Right lung (tissue), 10 donors: ENCODE data around the gene CSPG4. TPM values are rescaled to one million over a fixed set of nuclear protein-coding genes. Genes with fewer than 3 reads are reported as not detected.
A peak's percentile ranks its signal among the peaks of the same experiment; 100 is the strongest.
"Not testable (repeated sequence)": the region's sequence is repeated elsewhere in the genome, so short reads cannot be mapped to it uniquely, and the experiment has no call there.

Experiments
- DNase-seq, 2 donors: peaks; one replicate each; pipeline ENCODE4 v3.0.0-alpha.2; 2013
- long read RNA-seq, 8 donors: transcript quantifications; one replicate each; lab custom pipeline, GENCODE V29; 2026
- polyA plus RNA-seq, 5 donors: library from polyadenylated mRNA; unstranded; fragments of 120-200 nt; gene quantifications; one replicate each; pipeline versions ENCODE4 v1.2.1 to v1.2.3, GENCODE V29; 2013; ENCODE audit warnings: inconsistent platforms in 1 of 5, low replicate concordance in 1 of 5; ENCODE audit not compliant: insufficient read length in 5 of 5, insufficient read depth in 1 of 5

The CSPG4 gene
- polyA plus RNA-seq = 10 to 100 TPM; 12.0 to 38.6 (median 22.6) TPM
- long read RNA-seq, donor 1, partial matches to known transcripts = 5 of 5 reads
- long read RNA-seq, donor 1, other reads (novel, unspliced or antisense) = 0 of 5 reads
- long read RNA-seq, donor 2, full-length matches to known transcripts = 1 of 1 reads
- long read RNA-seq, donor 2, partial matches to known transcripts = 0 of 1 reads
- long read RNA-seq, donor 2, other reads (novel, unspliced or antisense) = 0 of 1 reads
- long read RNA-seq, donor 3 = 0 reads
- long read RNA-seq, donor 4, partial matches to known transcripts = 5 of 5 reads
- long read RNA-seq, donor 4, other reads (novel, unspliced or antisense) = 0 of 5 reads
- long read RNA-seq, donor 5, partial matches to known transcripts = 6 of 6 reads
- long read RNA-seq, donor 5, other reads (novel, unspliced or antisense) = 0 of 6 reads
- long read RNA-seq, donor 6, partial matches to known transcripts = 13 of 13 reads
- long read RNA-seq, donor 6, other reads (novel, unspliced or antisense) = 0 of 13 reads
- long read RNA-seq, donor 7, partial matches to known transcripts = 6 of 6 reads
- long read RNA-seq, donor 7, other reads (novel, unspliced or antisense) = 0 of 6 reads
- long read RNA-seq, donor 8, full-length matches to known transcripts = 1 of 1 reads
- long read RNA-seq, donor 8, partial matches to known transcripts = 0 of 1 reads
- long read RNA-seq, donor 8, other reads (novel, unspliced or antisense) = 0 of 1 reads

- peak; percentile 79 to 80 for DNase-seq
Observed at GRCh38 chr15:75712668-75713337, at the start of gene CSPG4. CSPG4 (minus strand) TSS chr15:75712848; CDS start chr15:75712755, 93 bp downstream.

DNA sequence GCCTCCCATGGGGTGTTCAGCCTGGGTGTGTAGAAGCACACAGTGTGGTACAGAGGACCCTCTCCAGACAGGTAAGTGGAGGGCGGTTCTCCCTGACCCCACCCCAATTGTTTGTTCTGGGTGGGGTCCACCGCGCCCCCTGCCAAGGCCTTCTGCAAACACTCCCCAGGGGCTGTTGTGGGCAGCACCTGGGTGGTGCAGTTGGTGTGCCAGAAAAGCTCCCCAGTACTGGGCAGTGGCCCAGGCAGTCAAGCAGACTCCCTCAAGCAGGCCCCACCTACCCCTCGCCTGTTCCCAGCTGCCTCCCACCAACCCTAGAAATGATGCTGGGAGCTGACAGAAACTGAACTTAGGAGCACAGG, 49.7 kb upstream of the CSPG4 start:
- DNase-seq = not testable (repeated sequence)

- DNase-seq = no peak
Observed at GRCh38 chr15:75761446-75762356, 49.1 kb upstream of the CSPG4 start.

- no peak for DNase-seq
Observed at GRCh38 chr15:75760704-75761435, 48.2 kb upstream of the CSPG4 start.

GRCh38 chr15:75760131-75760520, 47.5 kb upstream of the CSPG4 start:
- not testable (repeated sequence) for DNase-seq

- DNase-seq = no peak
Observed at GRCh38 chr15:75759416-75760130, 46.9 kb upstream of the CSPG4 start.

- peak; percentile 85 to 87 for DNase-seq
Observed at GRCh38 chr15:75758071-75758872, 45.6 kb upstream of the CSPG4 start.

GRCh38 chr15:75754871-75755270, 42.2 kb upstream of the CSPG4 start:
- DNase-seq = not testable (repeated sequence)

DNA sequence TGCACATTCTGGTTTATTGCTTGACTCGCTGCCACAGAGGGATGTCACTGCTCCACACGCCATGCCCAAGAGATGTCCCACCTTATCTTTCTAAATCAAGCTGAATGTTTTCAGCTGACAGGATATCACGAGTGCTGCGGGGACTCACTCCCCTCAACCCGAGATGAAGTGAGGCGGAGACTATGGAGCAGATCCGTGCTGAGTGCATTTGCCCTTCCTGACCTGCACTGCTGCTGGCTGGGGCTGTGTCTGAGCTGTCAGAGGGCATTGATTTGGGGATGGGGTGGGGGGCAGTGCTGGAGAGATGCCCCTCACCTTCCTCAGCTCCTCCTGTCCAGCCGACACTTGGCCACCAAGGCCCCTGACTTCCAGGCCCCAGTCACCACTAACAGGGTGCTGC, 40.5 kb upstream of the CSPG4 start:
- DNase-seq = no peak

DNA sequence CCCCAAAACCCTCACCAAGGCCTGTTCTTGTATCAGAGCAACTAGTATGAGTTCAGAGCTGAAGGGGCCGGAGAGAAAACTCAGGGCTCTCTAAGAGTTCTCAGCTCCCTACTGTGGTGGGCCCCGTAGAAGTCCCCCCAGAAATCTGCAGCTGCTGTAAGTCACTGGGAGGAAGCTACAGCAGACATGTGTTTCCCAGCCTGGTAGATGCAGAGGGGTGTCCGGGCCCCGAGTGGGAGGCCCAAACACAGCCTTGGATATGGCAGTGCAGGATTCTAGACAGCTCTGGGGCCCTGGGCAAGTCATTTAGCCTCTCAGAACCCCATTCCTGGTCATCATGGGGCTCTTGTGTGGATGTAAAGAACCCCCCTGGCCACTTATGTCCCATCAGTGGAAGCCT, 39.2 kb upstream of the CSPG4 start:
- no peak for DNase-seq

GRCh38 chr15:75751116-75751875, 38.6 kb upstream of the CSPG4 start:
- DNase-seq = no peak

DNA sequence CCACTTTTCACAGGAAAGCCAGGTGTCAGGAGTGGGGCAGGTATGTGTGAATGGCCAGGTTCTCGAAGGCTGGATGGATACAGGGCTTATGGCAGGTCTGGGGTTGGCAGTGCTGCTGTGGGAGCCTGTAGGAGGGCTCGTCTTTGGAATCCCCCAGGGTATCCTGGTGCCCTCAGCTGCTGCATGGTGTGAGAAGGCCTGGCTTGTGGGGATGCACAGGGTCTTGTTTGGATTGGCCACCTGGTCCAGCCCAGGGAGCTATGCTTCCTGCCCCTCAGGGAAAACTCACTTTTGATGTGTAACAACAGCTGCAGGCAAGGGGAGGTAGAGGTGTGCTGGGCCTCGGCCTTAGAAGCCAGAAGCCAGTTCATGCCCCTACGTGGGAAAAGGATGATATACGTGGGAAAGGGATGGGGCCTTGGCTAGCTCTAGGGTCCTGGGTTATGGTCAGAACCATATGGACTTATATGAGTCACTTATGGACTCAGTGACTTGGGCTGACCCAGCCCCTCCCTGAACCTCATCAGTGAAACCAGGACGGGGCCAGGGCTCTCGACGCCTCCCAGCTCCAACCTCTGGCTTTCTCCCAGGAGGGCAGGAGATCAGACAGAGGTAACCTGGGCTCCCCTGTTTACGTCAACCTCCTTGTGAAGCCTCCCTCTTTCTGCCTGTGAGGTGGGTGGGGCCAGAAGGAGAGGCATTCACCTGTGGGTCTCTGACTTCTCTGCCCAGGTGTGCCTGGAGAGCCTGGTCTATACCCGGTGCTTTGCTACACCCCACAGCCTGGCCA, 37.8 kb upstream of the CSPG4 start:
- no peak for DNase-seq

DNA sequence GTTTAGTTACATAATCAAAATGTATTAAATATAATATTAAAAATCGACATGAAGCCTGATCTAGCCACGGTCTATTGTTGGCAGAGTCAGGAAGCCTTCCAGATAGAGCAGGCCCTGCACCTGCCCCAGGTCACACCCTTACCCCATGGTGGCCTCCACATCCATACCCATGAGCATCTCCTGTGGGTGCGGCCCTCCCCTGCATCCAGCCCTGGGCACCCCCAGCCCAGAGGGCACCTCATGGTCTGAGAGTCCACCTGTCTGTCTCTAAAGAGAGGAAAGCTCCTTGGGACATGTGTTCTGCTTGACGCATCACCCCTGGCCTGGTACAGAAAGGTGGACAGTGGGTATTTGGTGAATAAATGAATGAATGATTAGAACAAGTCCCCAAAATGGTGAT, 37.2 kb upstream of the CSPG4 start:
- no peak for DNase-seq

DNA sequence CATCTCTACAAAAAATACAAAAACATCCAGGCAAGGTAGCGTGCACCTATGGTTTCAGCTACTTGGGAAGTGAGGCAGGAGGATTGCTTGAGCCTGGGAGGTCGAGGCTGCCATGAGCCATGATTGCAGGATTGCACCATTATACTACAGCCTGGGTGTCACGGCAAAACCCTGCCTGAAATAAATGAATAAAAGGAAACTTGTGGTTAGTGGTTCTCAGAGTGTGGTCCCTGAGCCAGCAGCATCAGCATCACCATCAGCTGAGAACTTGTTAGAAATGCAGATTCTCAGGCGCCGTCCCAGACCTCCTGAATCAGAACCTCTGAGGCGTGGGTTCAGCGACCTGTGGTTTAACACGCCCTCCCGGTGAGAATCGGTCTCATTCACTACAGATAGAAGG, 36.2 kb upstream of the CSPG4 start:
- DNase-seq = not testable (repeated sequence)

DNA sequence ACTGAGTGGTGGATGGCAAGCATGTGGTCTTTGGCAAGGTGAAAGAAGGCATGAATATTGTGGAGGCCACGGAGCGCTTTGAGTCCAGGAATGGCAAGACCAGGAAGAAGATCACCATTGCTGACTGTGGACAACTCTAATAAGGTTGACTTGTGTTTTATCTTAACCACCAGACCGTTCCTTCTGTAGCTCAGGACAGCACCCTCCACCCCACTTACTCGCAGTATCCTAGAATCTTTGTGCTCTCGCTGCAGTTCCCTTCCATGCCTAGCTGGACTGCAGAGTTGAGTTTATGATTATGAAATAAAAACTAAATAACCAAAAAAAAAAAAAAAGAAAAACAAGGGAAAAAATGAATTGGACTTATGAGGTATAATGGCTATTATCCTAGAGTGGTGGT, 34.5 kb upstream of the CSPG4 start:
- not testable (repeated sequence) for DNase-seq

DNA sequence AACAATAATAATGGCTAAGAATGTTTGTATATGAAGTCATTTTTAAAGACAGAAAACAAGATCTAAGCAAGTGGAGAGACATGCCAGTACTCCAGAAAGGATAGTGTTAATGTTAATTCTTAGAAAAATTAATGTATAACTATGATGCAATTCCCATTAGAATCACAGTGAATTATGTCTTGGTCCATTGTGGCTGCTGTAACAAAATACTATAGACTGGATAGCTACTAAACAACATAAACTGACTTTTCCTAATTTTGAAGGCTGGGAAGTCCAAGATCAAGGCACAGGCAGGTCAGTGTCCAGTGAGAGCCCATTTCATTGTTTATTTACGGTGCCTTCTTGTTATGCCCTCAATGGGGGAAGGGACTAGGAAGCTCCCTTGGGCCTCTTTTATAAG, 32.7 kb upstream of the CSPG4 start:
- no peak for DNase-seq

- DNase-seq = not testable (repeated sequence)
Observed at GRCh38 chr15:75742346-75742745, 29.7 kb upstream of the CSPG4 start.
